ENCODE data around the gene JAK3.

GRCh38 chr19:17841810-17842662 is 5.7 kb downstream of the JAK3 start:
- TF ChIP-seq POLR2A (IDR thresholded peaks at IDR 0.05; ENCODE audit: low read depth, low read length) (no peak), FOS (IDR thresholded peaks at IDR 0.05; ENCODE audit: borderline replicate concordance, insufficient read depth, low read length) (no peak), POLR2AphosphoS5 (IDR thresholded peaks at IDR 0.05; ENCODE audit: insufficient read depth, low read depth, low read length) (no peak), CTCF (IDR thresholded peaks at IDR 0.05; ENCODE audit: extremely low read depth in 1 of 2, insufficient read depth in 1 of 2, low read depth in 1 of 2, low read length in 2 of 2) (no peak), EZH2 (IDR thresholded peaks at IDR 0.05; ENCODE audit: borderline replicate concordance, low read depth, low read length, severe bottlenecking) (no peak), MAX (IDR thresholded peaks at IDR 0.05; ENCODE audit: insufficient read depth, insufficient read length) (no peak)

Data from endothelial cell of umbilical vein (primary cell).